HK-2 (cell line): ENCODE results near the gene NLRC5.

Source experiments
- DNase-seq: peaks from one replicate; pipeline ENCODE4 v3.0.0-alpha.2; 2018; ENCODE audit not compliant: unreplicated experiment

Gene NLRC5

GRCh38 chr16:56988948-56989945 is at the start of gene NLRC5:
NLRC5 (plus strand) TSS chr16:56989557; CDS start chr16:57020713, 31,156 bp downstream.
- peak; percentile 74 for DNase-seq

GRCh38 chr16:56939801-56940200 is 49.6 kb upstream of the NLRC5 start:
- DNase-seq: no peak

GRCh38 chr16:56941092-56941491 is 48.3 kb upstream of the NLRC5 start:
- no peak for DNase-seq

GRCh38 chr16:56941856-56942331 is 47.5 kb upstream of the NLRC5 start:
- DNase-seq: no peak

GRCh38 chr16:56943761-56944375 is 45.5 kb upstream of the NLRC5 start:
- no peak for DNase-seq

GRCh38 chr16:56944954-56945839 is 44.2 kb upstream of the NLRC5 start:
- DNase-seq: no peak

- no peak for DNase-seq
Measured at GRCh38 chr16:56945847-56946527, 43.4 kb upstream of the NLRC5 start.

- DNase-seq: no peak
Measured at GRCh38 chr16:56946767-56947603, 42.4 kb upstream of the NLRC5 start.

- DNase-seq: no peak
Measured at GRCh38 chr16:56947604-56947995, 41.8 kb upstream of the NLRC5 start.

GRCh38 chr16:56948234-56948633 is 41.1 kb upstream of the NLRC5 start:
- no peak for DNase-seq

- DNase-seq: no peak
Measured at GRCh38 chr16:56950051-56950450, 39.3 kb upstream of the NLRC5 start.

- no peak for DNase-seq
Measured at GRCh38 chr16:56950455-56950854, 38.9 kb upstream of the NLRC5 start.

GRCh38 chr16:56950881-56951771 is 38.2 kb upstream of the NLRC5 start:
- peak; percentile 52 for DNase-seq

GRCh38 chr16:56953006-56953405 is 36.4 kb upstream of the NLRC5 start:
- DNase-seq: no peak

GRCh38 chr16:56956076-56956475 is 33.3 kb upstream of the NLRC5 start:
- no peak for DNase-seq

GRCh38 chr16:56956756-56957155 is 32.6 kb upstream of the NLRC5 start:
- no peak for DNase-seq

- no peak for DNase-seq
Measured at GRCh38 chr16:56960681-56961281, 28.6 kb upstream of the NLRC5 start.

GRCh38 chr16:56961386-56961785 is 28.0 kb upstream of the NLRC5 start:
- no peak for DNase-seq

GRCh38 chr16:56961851-56962281 is 27.5 kb upstream of the NLRC5 start, which contains the start of gene CETP:
CETP (plus strand) TSS chr16:56961950; CDS start chr16:56961980, 30 bp downstream.
- DNase-seq: no peak
